Stomach (tissue), 4 donors: Measurements from ENCODE around the gene CHST11.

Source experiments
- CTCF ChIP-seq, 7 experiments: fragments of 450-650 bp in 4 of 7; fragments of 200-600 bp in 3 of 7; sonication (generic) in 3 of 7; IDR thresholded peaks; one replicate each; pipeline ENCODE4 v1.5.1; 2016 to 2019; ENCODE audit warnings: antibody characterized with exemption in 7 of 7, control low read depth in 2 of 7, mild to moderate bottlenecking in 1 of 7
- POLR2A ChIP-seq, 4 donors: fragments of 450-650 bp; IDR thresholded peaks; one replicate each; pipeline ENCODE4 v1.6.1; 2016; ENCODE audit warnings: antibody characterized with exemption in 4 of 4, control low read depth in 2 of 4, mild to moderate bottlenecking in 1 of 4, moderate library complexity in 1 of 4
- POLR2AphosphoS5 ChIP-seq, 3 donors: sonication (generic); formaldehyde crosslinking; IDR thresholded peaks; one replicate each; pipeline ENCODE4 v1.6.1; 2016; ENCODE audit warnings: antibody characterized with exemption in 3 of 3

- TF ChIP-seq CTCF (IDR thresholded peaks at IDR 0.05) (no peak), POLR2A (IDR thresholded peaks at IDR 0.05) (no peak), POLR2AphosphoS5 (IDR thresholded peaks at IDR 0.05) (no peak)
These were observed 44.1 kb upstream of the CHST11 start for GRCh38 chr12:104412681-104413080.
